ENCODE data around the gene ARHGEF35.
"Not testable (repeated sequence)": the region's sequence is repeated elsewhere in the genome, so short reads cannot be mapped to it uniquely, and the experiment has no call there.

ARHGEF35 gene

DNA sequence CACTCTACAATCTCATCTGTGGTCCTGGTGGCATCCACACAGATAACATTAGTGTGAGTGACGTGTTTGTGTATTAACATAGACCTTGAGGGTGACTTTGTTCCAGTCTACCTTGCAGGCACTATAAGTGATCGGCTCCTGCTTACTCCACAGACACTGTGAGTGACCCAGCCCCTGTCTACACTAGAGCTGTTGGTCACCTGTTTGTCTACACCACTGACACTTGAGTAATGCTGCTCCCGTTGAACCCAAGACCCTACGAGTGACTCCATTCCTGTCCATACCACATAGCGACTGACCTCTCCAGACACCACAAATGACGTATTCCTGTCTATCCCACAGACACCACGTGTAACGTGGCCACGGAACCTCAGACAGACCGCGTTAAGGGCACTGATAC lies 1.9 kb downstream of the ARHGEF35 start:
- POLR2A ChIA-PET (ENCODE audit: low non-redundant PET); DNase-seq (ENCODE audit: low spot score); CTCF ChIA-PET; H3K27ac ChIP-seq: not testable (repeated sequence)

- DNase-seq (ENCODE audit: low spot score); POLR2A ChIA-PET (ENCODE audit: low non-redundant PET); CTCF ChIA-PET; H3K27ac ChIP-seq: not testable (repeated sequence)
Observed at GRCh38 chr7:144188578-144189171, 7.0 kb downstream of the ARHGEF35 start.

GRCh38 chr7:144187848-144188247 lies 7.8 kb downstream of the ARHGEF35 start:
- CTCF ChIA-PET; POLR2A ChIA-PET (ENCODE audit: low non-redundant PET); DNase-seq (ENCODE audit: low spot score); H3K27ac ChIP-seq: not testable (repeated sequence)

DNA sequence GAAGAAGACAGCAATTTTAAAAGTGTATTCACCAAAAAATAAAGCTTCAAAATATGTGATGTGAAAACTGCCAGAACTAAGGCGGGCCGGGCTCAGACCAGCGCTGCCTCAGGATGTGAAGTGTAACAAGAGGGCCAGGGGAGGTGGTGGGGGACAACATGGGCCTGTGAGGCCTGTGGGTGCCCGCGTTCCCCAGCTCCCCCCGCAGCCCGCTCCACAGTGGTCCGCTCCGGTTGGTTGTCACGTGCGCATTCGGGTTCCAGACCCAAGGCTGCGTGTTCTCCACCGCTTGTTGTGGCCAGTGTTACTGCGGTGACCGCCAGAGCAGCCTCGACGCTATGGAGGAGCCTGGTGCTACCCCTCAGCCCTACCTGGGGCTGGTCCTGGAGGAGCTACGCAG lies 12.5 kb downstream of the ARHGEF35 start, which contains the start of gene CTAGE4:
TSS of gene CTAGE4 (plus strand) at position 301 of the 400 bp plus-strand sequence. CDS start at position 339, 38 bp downstream.
- DNase-seq (ENCODE audit: low spot score): not testable (repeated sequence)

GRCh38 chr7:144179165-144179479 lies 16.5 kb downstream of the ARHGEF35 start:
- CTCF ChIA-PET; POLR2A ChIA-PET (ENCODE audit: low non-redundant PET); DNase-seq (ENCODE audit: low spot score); H3K27ac ChIP-seq: not testable (repeated sequence)

More for the DNA sequence above, 12.5 kb downstream of the ARHGEF35 start, which contains the start of gene CTAGE4:
- POLR2A ChIA-PET (ENCODE audit: low non-redundant PET); H3K27ac ChIP-seq; CTCF ChIA-PET: not testable (repeated sequence)

- DNase-seq (ENCODE audit: low spot score); CTCF ChIA-PET; POLR2A ChIA-PET (ENCODE audit: low non-redundant PET); H3K27ac ChIP-seq: not testable (repeated sequence)
- peak; percentile 78 for TF ChIP-seq CTCF (conservative IDR thresholded peaks at IDR 0.05; ENCODE audit: low read depth)
Observed at GRCh38 chr7:144178380-144179164, 17.1 kb downstream of the ARHGEF35 start.

GRCh38 chr7:144174613-144175012 lies 21.0 kb downstream of the ARHGEF35 start:
- ChIA-PET CTCF (interaction anchor here (0.6 kb wide), 1 partner anchor 794 kb away, joined by 4 read pairs; no protein-coding TSS in a partner anchor), POLR2A (ENCODE audit: low non-redundant PET) (no interaction called here)
- DNase-seq (ENCODE audit: low spot score): no peak
- no peak overlapping the region for H3K27ac ChIP-seq
- no peak for TF ChIP-seq CTCF (conservative IDR thresholded peaks at IDR 0.05; ENCODE audit: low read depth)

- DNase-seq (ENCODE audit: low spot score); POLR2A ChIA-PET (ENCODE audit: low non-redundant PET); H3K27ac ChIP-seq; CTCF ChIA-PET: not testable (repeated sequence)
Observed at GRCh38 chr7:144171594-144172350, 23.9 kb downstream of the ARHGEF35 start.

GRCh38 chr7:144164784-144165183 lies 30.8 kb downstream of the ARHGEF35 start:
- ChIA-PET POLR2A (ENCODE audit: low non-redundant PET) (no interaction called here), CTCF (no interaction called here)
- no peak for TF ChIP-seq CTCF (conservative IDR thresholded peaks at IDR 0.05; ENCODE audit: low read depth)
- H3K27ac ChIP-seq: no peak overlapping the region
- no peak for DNase-seq (ENCODE audit: low spot score)

All from RWPE1 (cell line).